Measurements from ENCODE around the gene TMEM131.
A peak's percentile ranks its signal among the peaks of the same experiment; 100 is the strongest.

Gene TMEM131

DNA sequence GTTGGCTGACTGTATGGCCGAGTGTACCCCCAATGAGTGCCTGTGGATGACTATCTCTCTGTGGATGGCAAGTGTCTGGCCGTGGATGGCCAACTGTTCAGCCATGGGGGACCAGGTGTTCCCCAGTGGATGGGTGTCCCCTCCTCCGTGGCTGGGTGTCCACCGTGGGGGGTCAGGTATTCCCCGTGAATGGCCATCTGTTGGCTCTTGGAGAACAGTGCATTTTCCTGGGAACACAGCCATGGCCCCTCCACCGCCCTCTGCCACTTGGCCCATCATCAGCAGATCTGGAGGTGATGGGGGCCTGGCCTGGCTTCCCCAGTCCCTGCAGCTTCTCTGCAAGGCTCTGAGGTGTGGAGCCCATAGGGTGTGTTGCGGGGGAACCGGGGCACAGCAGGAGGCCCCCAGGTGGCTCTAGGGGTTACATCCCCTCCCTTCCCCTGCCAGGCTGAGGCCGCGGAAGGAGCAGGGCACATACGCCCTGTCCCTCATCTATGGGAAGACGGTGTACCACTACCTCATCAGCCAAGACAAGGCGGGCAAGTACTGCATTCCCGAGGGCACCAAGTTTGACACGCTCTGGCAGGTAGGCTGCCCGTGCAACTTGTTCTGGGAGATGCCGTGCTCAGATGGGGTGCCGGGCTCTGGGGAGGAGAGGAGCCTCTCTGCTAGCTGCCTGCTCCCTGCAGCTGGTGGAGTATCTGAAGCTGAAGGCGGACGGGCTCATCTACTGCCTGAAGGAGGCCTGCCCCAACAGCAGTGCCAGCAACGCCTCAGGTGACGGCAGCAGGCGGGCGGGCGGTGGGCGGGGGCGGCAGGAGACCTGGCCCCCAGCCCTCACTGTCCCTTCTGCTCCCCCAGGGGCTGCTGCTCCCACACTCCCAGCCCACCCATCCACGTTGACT, 263.1 kb downstream of the TMEM131 start:
- no peak for ATAC-seq
- H3K27ac Mint-ChIP-seq = no peak overlapping the region
- H3K4me3 Mint-ChIP-seq = no peak overlapping the region
- no peaks in the 10 kb centered on the region for H3K4me1 Mint-ChIP-seq
- peaks cover 7% of the 10 kb centered on the region for H3K27me3 Mint-ChIP-seq
- H3K9me3 Mint-ChIP-seq = peaks cover 3% of the 10 kb centered on the region
- peaks cover 5% of the 10 kb centered on the region for H3K36me3 Mint-ChIP-seq

DNA sequence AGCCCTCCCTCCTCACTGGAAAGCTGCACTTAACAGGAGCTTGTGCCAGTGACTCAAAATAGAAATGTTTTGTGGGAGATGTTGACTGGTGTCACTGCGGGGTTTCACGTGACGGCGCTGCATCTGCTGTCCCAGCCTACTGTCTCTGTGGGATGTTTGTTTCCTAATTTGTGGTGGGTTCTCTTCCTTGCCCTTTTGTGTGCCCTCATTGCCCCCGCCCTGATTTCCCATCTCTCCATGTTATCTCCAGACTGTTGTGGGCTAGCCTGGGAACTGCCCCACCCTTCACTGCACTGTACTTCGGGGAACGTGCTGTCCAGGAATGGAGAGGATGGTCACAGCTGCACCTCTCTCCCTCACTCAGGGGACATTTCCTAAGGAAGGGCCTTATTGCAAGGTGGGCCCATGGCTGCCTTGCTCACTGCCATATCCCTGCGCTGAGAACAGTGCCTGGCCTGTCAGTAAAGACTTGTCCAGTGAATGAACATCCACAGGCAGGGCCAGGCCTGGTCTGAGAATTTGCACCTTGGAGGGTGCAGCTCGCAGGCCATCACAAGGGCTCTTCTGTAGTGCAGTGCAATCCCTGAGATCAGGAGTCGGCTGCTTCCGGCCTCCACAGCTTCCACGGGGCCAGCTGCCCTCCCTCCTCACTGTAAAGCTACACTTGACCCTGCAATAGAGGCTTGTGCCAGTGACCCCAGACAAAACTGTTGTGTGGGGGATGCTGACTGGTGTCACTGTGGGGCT, 264.3 kb downstream of the TMEM131 start:
- Mint-ChIP-seq H3K27me3 (peaks cover 7% of the 10 kb centered on the region), H3K9me3 (peaks cover 3% of the 10 kb centered on the region), H3K36me3 (peaks cover 5% of the 10 kb centered on the region), H3K4me1 (no peaks in the 10 kb centered on the region), H3K4me3 (no peak overlapping the region), H3K27ac (no peak overlapping the region)
- no peak for ATAC-seq

DNA sequence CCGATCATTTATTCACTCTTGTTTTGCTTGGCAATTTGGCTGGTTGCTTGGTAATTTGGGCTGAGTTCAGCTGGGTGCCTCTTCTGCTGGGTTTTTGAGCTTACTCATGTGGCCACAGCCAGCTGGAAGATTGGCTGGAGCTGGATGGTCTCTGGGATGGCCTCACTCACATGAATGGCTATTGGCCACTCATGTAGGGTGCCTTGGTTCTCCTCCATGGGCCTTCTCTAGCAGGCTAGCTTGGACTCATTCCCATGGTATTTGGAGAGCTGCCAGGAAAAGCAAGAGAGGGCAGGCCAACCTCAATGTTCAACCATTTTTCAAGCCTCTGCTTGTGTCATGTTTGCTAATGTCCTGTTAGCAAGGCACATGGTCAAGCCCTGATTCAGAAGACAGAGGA, 265.5 kb downstream of the TMEM131 start:
- Mint-ChIP-seq H3K27ac (no peak overlapping the region), H3K4me1 (no peaks in the 10 kb centered on the region), H3K4me3 (no peak overlapping the region), H3K36me3 (peaks cover 5% of the 10 kb centered on the region), H3K9me3 (peaks cover 3% of the 10 kb centered on the region), H3K27me3 (peaks cover 7% of the 10 kb centered on the region)
- ATAC-seq = no peak

DNA sequence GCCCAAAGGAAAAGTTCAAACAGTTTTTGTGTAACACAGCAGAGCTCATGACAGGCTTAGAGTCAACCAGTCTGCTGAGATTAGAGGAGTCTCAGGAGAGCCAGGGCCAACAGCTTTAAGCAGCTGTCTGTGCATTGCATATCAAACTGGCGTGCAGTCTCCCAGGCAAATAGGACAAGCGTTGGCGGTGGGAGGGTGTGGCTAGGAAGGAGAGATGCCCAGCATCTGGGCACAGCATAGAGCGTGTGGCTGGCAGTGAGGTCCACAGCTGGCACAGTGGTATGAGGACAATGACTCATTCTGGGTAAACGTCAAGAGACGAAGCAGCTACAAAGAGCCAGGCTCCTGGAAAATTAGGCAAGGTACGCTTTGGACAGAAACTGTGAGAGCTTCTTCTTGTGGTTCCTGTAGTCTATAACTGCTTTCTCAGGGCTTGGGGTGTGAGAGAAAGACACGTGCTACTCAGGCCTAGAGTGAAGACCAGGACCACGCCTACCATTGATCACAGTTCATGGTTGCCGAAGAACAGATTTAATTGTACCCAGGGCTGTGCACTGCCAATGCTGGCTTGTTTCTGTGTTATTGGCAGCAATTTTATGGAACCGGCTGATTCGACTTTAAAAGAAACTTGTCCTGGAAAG, 267.5 kb downstream of the TMEM131 start:
- Mint-ChIP-seq H3K4me3 (no peak overlapping the region), H3K27ac (no peak overlapping the region), H3K9me3 (peaks cover 3% of the 10 kb centered on the region), H3K36me3 (peaks cover 5% of the 10 kb centered on the region), H3K27me3 (peaks cover 7% of the 10 kb centered on the region), H3K4me1 (no peaks in the 10 kb centered on the region)
- no peak for ATAC-seq

DNA sequence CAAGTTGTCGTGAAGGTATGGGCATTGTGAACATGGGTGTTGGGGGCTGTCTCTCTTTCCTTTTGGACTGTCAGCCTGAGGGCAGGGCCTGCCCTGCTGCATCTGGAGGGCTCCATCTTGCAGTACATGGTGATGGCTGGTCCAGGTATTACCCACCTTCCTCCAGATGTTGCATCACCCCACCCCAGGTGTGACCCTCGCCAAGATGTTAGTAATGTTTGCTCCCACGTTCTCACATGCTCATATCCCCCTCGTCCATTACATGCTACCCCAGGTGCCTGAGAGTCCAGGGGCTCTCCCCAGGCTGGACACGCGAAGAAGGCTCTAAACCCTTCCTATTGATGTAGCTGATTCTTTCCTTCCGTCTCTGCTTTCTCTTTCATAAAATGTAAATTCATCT, 268.5 kb downstream of the TMEM131 start:
- H3K27ac Mint-ChIP-seq = no peak overlapping the region
- ATAC-seq = no peak
- no peaks in the 10 kb centered on the region for H3K4me1 Mint-ChIP-seq
- peaks cover 3% of the 10 kb centered on the region for H3K9me3 Mint-ChIP-seq
- H3K4me3 Mint-ChIP-seq = no peak overlapping the region
- H3K36me3 Mint-ChIP-seq = peaks cover 5% of the 10 kb centered on the region
- peaks cover 7% of the 10 kb centered on the region for H3K27me3 Mint-ChIP-seq

DNA sequence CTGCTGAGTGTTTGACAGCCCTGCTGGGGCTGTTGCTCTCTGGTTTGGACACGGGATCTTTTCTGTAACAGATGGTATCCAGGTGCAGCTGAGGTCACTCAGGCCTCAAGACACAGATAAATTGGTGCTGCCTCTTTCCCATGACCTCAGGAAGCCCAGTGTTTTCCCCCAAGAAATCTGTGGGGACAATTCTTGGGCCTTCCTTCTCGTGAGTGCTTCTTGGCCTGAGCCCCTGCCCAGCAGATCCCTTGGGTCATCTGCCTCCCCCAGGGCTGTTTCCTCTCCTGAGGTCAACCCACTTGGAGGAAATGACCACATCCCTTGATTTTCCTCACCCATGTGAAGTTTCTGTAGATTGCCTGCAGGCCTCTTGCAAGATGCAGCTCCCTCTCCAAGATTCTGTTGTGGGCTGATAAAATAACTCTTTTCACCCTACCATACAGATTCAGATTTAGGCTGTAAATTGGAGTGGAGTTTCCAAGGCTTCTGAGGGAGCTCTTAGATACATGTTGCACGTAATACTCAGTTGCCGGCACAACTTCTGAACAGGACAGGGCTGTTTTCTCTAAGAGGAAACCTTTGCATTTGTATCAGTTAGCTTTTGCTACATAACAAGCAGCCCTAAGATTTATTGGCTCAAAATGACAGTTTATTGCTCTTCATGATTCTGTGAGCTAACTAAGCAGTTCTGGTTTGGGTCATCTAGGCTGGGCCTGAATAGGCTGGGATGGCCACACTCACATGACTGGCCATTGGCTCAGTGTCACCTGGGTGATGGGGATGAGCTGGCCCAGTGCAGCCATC, 269.3 kb downstream of the TMEM131 start:
- no peak for ATAC-seq
- no peak overlapping the region for H3K4me3 Mint-ChIP-seq

DNA sequence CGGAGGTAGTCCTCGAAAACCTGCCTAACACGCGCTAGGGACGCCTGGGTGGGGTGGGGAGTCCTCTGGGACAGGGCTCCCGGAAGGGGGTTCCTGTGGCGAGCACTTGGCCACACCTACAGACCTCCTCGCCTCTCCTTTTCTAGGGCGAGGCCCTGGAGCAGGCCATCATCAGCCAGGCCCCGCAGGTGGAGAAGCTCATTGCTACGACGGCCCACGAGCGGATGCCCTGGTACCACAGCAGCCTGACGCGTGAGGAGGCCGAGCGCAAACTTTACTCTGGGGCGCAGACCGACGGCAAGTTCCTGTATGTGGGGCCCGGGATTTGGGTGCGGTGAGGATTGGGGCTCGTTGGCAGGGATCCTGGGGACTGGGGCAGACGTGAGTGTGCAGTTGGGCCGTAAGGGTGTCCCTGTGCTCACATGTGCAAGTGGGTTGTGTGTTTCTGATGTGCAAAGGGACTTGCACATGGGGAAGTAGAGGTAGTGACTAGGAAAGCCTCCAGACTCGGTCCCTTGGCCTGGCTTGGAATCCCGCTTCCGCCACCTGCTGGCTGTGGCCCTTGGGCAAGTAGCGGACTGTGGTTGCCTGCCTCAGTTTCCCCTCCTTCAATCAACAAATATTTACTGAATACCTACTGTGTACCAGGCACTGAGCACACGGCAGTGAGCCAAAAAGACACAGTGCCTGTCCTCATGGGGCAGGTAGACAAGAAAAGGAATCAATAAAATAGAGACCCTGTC, 270.6 kb downstream of the TMEM131 start:
- no peaks in the 10 kb centered on the region for H3K4me1 Mint-ChIP-seq
- H3K4me3 Mint-ChIP-seq = no peak overlapping the region
- no peak overlapping the region for H3K27ac Mint-ChIP-seq

More for the DNA sequence above, 269.3 kb downstream of the TMEM131 start:
- H3K27me3 Mint-ChIP-seq = peaks cover 2% of the 10 kb centered on the region
- H3K9me3 Mint-ChIP-seq = peaks cover 3% of the 10 kb centered on the region
- H3K27ac Mint-ChIP-seq = no peak overlapping the region
- peaks cover 5% of the 10 kb centered on the region for H3K36me3 Mint-ChIP-seq
- H3K4me1 Mint-ChIP-seq = no peaks in the 10 kb centered on the region

DNA sequence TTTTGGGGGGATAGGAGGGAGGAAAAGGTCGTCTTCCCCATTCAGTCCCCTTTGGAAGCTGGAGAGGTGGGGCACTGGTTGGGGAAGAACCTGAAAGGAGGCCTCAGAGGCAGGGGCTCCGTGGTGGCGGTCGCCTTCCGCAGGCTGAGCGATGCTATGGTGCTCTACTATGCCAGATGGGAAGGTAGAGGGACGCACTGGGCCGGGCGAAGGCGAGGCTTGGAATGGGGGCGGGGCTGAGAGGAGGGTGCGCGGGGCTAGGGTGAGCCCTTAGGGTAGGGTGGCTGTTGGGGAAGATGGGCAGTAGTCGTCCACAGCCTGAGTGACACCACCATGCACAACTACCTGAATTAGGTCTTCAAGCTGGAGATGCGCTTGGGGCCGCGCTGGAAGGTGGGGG, 271.2 kb downstream of the TMEM131 start:
- H3K4me1 Mint-ChIP-seq = peaks cover under 1% of the 10 kb centered on the region
- H3K36me3 Mint-ChIP-seq = no peaks in the 10 kb centered on the region
- no peak overlapping the region for H3K4me3 Mint-ChIP-seq
- H3K27ac Mint-ChIP-seq = no peak overlapping the region
- ATAC-seq = no peak
- H3K9me3 Mint-ChIP-seq = no peaks in the 10 kb centered on the region
- no peaks in the 10 kb centered on the region for H3K27me3 Mint-ChIP-seq

More for the DNA sequence above, 270.6 kb downstream of the TMEM131 start:
- H3K36me3 Mint-ChIP-seq = peaks cover 1% of the 10 kb centered on the region
- H3K9me3 Mint-ChIP-seq = peaks cover 1% of the 10 kb centered on the region
- no peak for ATAC-seq
- H3K27me3 Mint-ChIP-seq = no peaks in the 10 kb centered on the region

DNA sequence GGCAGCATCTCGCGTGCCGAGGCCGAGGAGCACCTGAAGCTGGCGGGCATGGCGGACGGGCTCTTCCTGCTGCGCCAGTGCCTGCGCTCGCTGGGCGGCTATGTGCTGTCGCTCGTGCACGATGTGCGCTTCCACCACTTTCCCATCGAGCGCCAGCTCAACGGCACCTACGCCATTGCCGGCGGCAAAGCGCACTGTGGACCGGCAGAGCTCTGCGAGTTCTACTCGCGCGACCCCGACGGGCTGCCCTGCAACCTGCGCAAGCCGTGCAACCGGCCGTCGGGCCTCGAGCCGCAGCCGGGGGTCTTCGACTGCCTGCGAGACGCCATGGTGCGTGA, 271.7 kb downstream of the TMEM131 start:
- no peak for ATAC-seq
- H3K36me3 Mint-ChIP-seq = no peaks in the 10 kb centered on the region
- no peak overlapping the region for H3K4me3 Mint-ChIP-seq
- H3K27me3 Mint-ChIP-seq = no peaks in the 10 kb centered on the region
- H3K9me3 Mint-ChIP-seq = peaks cover 2% of the 10 kb centered on the region
- peaks cover 5% of the 10 kb centered on the region for H3K4me1 Mint-ChIP-seq
- no peak overlapping the region for H3K27ac Mint-ChIP-seq

DNA sequence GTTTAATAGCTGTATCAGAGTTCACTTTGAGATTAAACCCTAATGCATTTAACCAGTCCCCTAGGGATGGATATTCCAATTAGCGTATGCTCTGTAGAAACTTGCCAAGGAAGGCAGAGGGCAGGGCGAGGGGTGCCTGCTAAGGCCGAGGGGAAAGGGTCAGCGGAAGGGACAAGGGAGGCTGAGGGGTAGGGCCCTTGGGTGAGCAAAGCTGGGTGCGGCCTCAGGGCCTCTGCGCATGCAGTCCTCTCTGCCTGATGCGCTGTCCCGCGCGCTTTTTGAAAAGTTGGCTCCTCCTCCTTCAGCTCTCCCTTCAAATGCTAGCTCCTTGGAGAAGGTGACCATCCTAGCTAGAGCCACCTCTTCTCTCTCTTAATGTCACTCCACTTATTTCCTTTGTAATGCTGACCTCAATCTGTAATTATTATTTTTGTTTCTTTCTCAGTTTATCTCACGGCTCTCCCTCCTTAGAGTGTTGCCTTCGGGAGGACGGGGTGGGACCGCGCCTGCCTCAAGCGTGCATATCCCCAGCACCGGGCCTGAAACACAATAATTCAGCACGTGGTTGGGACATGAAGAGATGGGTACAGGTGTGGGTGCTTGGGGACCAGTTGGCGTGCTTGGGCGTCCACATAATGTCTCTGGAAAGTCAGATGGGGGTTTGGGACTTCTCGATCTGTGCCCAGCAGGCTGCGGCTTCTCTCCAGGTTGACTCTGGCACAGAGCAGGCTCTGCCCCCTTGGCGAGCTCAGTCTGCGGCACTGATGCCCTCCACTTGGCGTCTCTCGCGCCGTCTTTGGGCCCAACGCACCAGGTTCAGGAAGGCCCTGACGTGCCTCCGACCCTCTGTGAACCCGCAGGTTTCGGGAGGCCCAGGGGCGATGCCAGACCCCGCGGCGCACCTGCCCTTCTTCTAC, 272.3 kb downstream of the TMEM131 start:
- Mint-ChIP-seq H3K9me3 (peaks cover 4% of the 10 kb centered on the region), H3K4me1 (peaks cover 11% of the 10 kb centered on the region), H3K36me3 (no peaks in the 10 kb centered on the region), H3K4me3 (no peak overlapping the region), H3K27me3 (no peaks in the 10 kb centered on the region), H3K27ac (no peak overlapping the region)
- no peak for ATAC-seq

DNA sequence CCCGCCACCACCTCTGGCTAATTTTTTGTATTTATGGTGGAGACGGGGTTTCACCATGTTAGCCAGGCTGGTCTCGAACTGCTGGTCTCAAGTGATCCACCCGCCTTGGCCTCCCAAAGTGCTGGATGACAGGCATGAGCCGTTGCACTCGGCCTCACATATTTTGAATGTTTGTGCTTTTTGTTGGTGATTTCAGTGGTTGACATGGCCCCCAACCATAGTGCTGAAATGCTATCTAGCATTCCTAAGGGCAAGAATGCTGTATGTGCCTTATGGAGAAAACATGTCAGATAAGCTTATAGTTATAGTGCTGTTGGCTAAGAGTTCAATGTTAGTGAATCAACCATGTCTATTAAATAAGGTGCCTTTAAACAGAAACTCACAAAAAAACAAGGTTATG, 273.5 kb downstream of the TMEM131 start:
- Mint-ChIP-seq H3K27me3 (no peaks in the 10 kb centered on the region), H3K9me3 (peaks cover 4% of the 10 kb centered on the region), H3K27ac (no peak overlapping the region), H3K4me3 (no peak overlapping the region), H3K36me3 (no peaks in the 10 kb centered on the region), H3K4me1 (peaks cover 14% of the 10 kb centered on the region)
- ATAC-seq = no peak

DNA sequence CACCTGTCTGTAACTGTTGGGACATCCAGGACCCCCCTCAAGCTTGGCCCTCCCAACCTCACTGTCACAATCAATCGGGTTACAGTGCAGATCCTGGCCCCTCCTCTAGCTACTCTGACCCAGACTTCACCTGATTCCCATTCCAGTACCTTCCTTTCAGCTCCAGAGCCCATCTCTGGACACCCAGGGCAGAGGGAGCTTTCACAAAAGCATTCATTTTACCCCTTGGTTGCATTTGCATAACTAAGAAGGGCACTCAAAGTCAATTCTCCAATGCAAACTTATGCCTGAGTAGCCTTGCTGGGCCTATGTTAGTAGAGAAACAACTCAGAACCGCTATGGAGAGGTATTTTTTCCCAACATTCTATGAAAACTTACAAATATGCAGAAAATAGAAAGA, 275.0 kb downstream of the TMEM131 start:
- H3K4me3 Mint-ChIP-seq = no peak overlapping the region
- H3K27ac Mint-ChIP-seq = no peak overlapping the region
- H3K9me3 Mint-ChIP-seq = peaks cover 4% of the 10 kb centered on the region
- H3K4me1 Mint-ChIP-seq = peaks cover 19% of the 10 kb centered on the region
- H3K27me3 Mint-ChIP-seq = no peaks in the 10 kb centered on the region
- ATAC-seq = no peak
- H3K36me3 Mint-ChIP-seq = no peaks in the 10 kb centered on the region

DNA sequence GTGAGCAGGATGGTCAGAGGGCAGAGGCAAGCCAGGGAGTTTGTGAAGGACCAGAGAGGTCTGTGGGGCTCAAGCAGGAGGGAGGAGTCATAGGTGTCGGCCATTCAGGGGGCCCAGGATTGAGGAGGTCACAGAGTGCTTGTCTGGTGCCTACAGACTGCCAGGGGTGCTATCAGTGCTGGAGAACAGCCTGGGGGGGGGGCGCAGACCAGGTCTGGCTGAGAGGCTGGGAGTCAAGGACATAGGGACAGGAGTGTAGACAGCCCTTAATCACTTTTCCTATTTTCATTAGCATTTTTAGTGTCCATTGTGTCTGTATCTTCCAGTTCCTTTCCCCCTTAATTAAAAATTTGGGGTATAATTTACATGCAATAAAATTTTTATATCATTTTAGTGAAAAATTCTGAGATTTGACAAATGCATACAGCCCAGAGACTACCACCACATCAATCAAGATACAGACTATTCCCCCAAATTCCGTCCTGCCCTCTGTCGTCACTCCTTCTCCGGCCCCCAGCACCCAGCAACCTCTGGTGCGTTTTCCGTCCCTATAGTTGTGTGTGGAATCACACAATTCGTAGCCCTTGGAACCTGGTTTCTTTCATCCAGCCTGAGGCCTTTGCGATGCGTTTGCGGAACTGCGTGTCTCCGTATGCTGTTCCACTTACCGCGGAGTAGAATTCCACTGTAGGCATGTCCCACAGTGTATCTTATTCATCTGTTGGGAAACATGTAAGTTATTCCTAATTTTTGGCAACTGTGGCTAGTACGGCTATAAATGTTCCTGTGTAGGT, 276.2 kb downstream of the TMEM131 start:
- ATAC-seq = no peak
- Mint-ChIP-seq H3K36me3 (no peaks in the 10 kb centered on the region), H3K4me1 (peaks cover 19% of the 10 kb centered on the region), H3K4me3 (peak overlapping the region; percentile 61), H3K9me3 (peaks cover 4% of the 10 kb centered on the region), H3K27me3 (no peaks in the 10 kb centered on the region), H3K27ac (peak overlapping the region; percentile 84)

Data from stimulated activated memory B cell treated with anti-CD40 and anti-IgM and Interleukin-4, amounts not matched to agents 10 μg/mL and 1 μg/mL and 100 μg/mL, for 72 hours (primary cell).